ENCODE data around the gene TERB1.

- TF ChIP-seq CTCF (IDR thresholded peaks at IDR 0.05; ENCODE audit: poor library complexity, severe bottlenecking) = no peak
- no peak for TF ChIP-seq EZH2 (IDR thresholded peaks at IDR 0.05; ENCODE audit: borderline replicate concordance, insufficient read depth, low read length, poor library complexity, severe bottlenecking)
- TF ChIP-seq RAD21 (conservative IDR thresholded peaks at IDR 0.05) = no peak
- no peak for TF ChIP-seq REST (IDR thresholded peaks at IDR 0.05; ENCODE audit: borderline replicate concordance)
- no peak for TF ChIP-seq EP300 (conservative IDR thresholded peaks at IDR 0.05; ENCODE audit: poor library complexity, severe bottlenecking)
- TF ChIP-seq TAF1 (IDR thresholded peaks at IDR 0.05; ENCODE audit: low read depth) = no peak
These were observed 43.1 kb upstream of the TERB1 start, which contains the start of gene CA7 for GRCh38 chr16:66844342-66845079.
